Endothelial cell (in vitro differentiated cells): ENCODE results near the gene ADGRA1. TPM values are rescaled to one million over a fixed set of nuclear protein-coding genes. Genes with fewer than 3 reads are reported as not detected.
A peak's percentile ranks its signal among the peaks of the same experiment; 100 is the strongest.

Experiments used
- DNase-seq: peaks from one replicate; pipeline ENCODE4 v3.0.0; 2021; ENCODE audit warnings: low spot score
- H3K27ac Mint-ChIP-seq: one replicate; pipeline ENCODE4 v1.8.0; 2021; ENCODE audit warnings: mixed read lengths, inconsistent platforms; ENCODE audit not compliant: unreplicated experiment
- H3K27me3 Mint-ChIP-seq: one replicate; pipeline ENCODE4 v1.8.0; 2021; ENCODE audit warnings: mild to moderate bottlenecking, moderate library complexity, mixed read lengths, inconsistent platforms; ENCODE audit not compliant: unreplicated experiment
- H3K36me3 Mint-ChIP-seq: one replicate; pipeline ENCODE4 v1.8.0; 2021; ENCODE audit warnings: mild to moderate bottlenecking, low read depth, mixed read lengths, inconsistent platforms; ENCODE audit not compliant: unreplicated experiment
- H3K4me1 Mint-ChIP-seq: one replicate; pipeline ENCODE4 v1.8.0; 2021; ENCODE audit warnings: mild to moderate bottlenecking, mixed read lengths, inconsistent platforms; ENCODE audit not compliant: unreplicated experiment
- H3K4me3 Mint-ChIP-seq: one replicate; pipeline ENCODE4 v1.8.0; 2021; ENCODE audit warnings: mild to moderate bottlenecking, mixed read lengths, inconsistent platforms; ENCODE audit not compliant: unreplicated experiment
- H3K9me3 Mint-ChIP-seq: one replicate; pipeline ENCODE4 v1.8.0; 2021; ENCODE audit warnings: mixed read lengths, inconsistent platforms; ENCODE audit not compliant: unreplicated experiment
- CTCF ChIP-seq: fragments of 200-600 bp; sonication (generic); IDR thresholded peaks from one replicate; pipeline ENCODE4 v1.5.0; 2021; ENCODE audit warnings: antibody characterized with exemption; ENCODE audit not compliant: unreplicated experiment
- total RNA-seq: library from RNA; stranded (reverse); fragmentation: NEBNext Ultra II Directional; extraction: Animal tissue kit (Norgen Biotek cat#: 25700); gene quantifications from one replicate; pipeline ENCODE4 v1.2.1, GENCODE V29; 2021; ENCODE audit not compliant: unreplicated experiment

ADGRA1 gene
- total RNA-seq, 1 donor from 2014 or later: not detected

- no peak for DNase-seq
- Mint-ChIP-seq H3K36me3 (peaks cover 3% of the 10 kb centered on the region), H3K9me3 (peaks cover 5% of the 10 kb centered on the region), H3K4me1 (no peaks in the 10 kb centered on the region), H3K4me3 (no peak overlapping the region), H3K27ac (no peak overlapping the region), H3K27me3 (peaks cover 6% of the 10 kb centered on the region)
- TF ChIP-seq CTCF: no peak
These were observed 34.6 kb downstream of the ADGRA1 start for GRCh38 chr10:133122171-133122935.

DNA sequence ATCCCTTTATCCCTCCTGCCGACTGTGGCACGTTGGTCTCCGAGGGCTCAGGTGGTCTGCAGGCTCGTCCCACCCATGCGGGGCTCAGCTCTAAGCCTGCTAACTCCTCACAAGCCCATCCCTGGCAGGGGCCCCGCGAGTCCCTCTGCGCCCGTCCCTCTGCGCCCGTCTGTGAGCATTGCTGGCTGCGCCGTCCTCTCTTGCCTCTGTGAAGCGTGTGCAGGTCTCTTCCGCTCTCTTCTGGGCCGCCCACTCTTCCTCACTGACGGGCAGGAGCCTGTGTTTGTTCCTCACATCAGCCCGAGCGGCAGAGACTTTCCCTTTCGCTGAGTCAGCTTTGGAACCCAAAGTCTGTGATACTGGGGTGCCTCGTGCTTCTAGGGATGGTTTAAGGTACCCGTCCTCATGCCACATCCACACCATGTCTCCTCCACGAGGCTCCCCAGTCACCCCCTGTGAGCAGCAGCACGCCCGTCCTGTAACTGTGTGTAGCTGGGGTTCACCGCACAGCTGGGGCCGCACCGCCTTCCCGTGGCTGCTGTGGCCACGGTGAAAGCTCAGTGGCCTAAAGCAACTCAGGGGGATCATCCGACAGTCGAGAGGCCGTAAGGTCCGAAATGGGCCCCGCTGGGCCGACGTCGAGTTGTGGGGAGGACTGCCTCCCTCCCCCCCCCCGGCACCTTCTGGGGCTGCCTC lies 35.5 kb downstream of the ADGRA1 start:
- Mint-ChIP-seq H3K36me3 (peaks cover 3% of the 10 kb centered on the region), H3K27me3 (peaks cover 5% of the 10 kb centered on the region), H3K27ac (no peak overlapping the region), H3K4me1 (no peaks in the 10 kb centered on the region), H3K9me3 (peaks cover 5% of the 10 kb centered on the region), H3K4me3 (no peak overlapping the region)
- DNase-seq: no peak
- TF ChIP-seq CTCF: no peak

DNA sequence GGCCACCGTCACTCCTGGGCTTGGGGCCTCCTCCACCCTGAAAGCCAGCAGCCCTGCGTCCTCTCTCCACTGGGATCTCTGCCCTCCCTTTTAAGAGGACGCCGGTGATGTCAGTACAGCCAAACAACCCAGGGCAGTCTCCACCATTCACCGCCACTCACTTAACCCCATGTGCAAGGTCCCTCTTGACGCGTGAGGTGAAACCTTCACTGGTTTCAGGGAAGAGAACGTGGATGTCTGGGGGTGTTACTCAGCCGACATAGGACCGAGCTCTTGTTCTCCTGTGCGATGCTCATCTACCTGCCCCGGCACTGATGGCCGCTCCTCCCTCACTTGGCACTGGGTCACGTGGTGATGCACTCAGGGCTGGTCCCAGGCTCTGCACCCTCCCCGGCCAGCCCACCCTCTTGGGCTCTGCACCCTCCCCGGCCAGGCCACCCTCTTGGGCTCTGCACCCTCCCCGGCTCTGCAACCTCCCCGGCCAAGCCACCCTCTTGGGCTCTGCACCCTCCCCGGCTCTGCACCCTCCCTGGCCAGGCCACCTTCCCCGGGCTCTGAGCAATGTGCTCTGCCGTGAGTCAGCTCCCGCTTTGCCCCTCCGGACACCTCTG lies 36.1 kb downstream of the ADGRA1 start:
- peaks cover 2% of the 10 kb centered on the region for H3K9me3 Mint-ChIP-seq
- peaks cover 3% of the 10 kb centered on the region for H3K36me3 Mint-ChIP-seq
- no peaks in the 10 kb centered on the region for H3K4me1 Mint-ChIP-seq
- TF ChIP-seq CTCF: no peak
- peaks cover 2% of the 10 kb centered on the region for H3K27me3 Mint-ChIP-seq
- H3K4me3 Mint-ChIP-seq: no peak overlapping the region
- no peak overlapping the region for H3K27ac Mint-ChIP-seq
- no peak for DNase-seq

GRCh38 chr10:133124357-133125211 lies 36.9 kb downstream of the ADGRA1 start:
- Mint-ChIP-seq H3K4me3 (no peak overlapping the region), H3K27me3 (peaks cover 2% of the 10 kb centered on the region), H3K4me1 (no peaks in the 10 kb centered on the region), H3K9me3 (no peaks in the 10 kb centered on the region), H3K36me3 (peaks cover 3% of the 10 kb centered on the region), H3K27ac (no peak overlapping the region)
- peak; percentile 53 for TF ChIP-seq CTCF
- peak; percentile 71 for DNase-seq
